GM18526 (cell line): ENCODE data around the gene TWIST2.

Source experiments
- POLR2A ChIP-seq: IDR thresholded peaks from 3 replicates; pipeline ENCODE4 v1.6.1; 2011; ENCODE audit not compliant: insufficient read length; ENCODE audit errors: extremely low read depth

The TWIST2 gene

GRCh38 chr2:238930216-238930615 lies 82.3 kb downstream of the TWIST2 start:
- no peak for TF ChIP-seq POLR2A

- no peak for TF ChIP-seq POLR2A
Observed at GRCh38 chr2:238936162-238937052, 88.5 kb downstream of the TWIST2 start.

- no peak for TF ChIP-seq POLR2A
Observed at GRCh38 chr2:238938003-238938400, 90.1 kb downstream of the TWIST2 start.

- TF ChIP-seq POLR2A, result no peak
Observed at GRCh38 chr2:238938401-238939055, 90.6 kb downstream of the TWIST2 start.

GRCh38 chr2:238939074-238939473 lies 91.2 kb downstream of the TWIST2 start:
- no peak for TF ChIP-seq POLR2A

GRCh38 chr2:238939521-238940403 lies 91.9 kb downstream of the TWIST2 start:
- TF ChIP-seq POLR2A, result no peak

- no peak for TF ChIP-seq POLR2A
Observed at GRCh38 chr2:238940806-238941205, 92.9 kb downstream of the TWIST2 start.

- no peak for TF ChIP-seq POLR2A
Observed at GRCh38 chr2:238941262-238941792, 93.4 kb downstream of the TWIST2 start.

GRCh38 chr2:238942080-238942725 lies 94.3 kb downstream of the TWIST2 start:
- no peak for TF ChIP-seq POLR2A

GRCh38 chr2:238942726-238943300 lies 94.9 kb downstream of the TWIST2 start:
- TF ChIP-seq POLR2A, result no peak

- no peak for TF ChIP-seq POLR2A
Observed at GRCh38 chr2:238943338-238944067, 95.6 kb downstream of the TWIST2 start.

- TF ChIP-seq POLR2A, result no peak
Observed at GRCh38 chr2:238945433-238946150, 97.7 kb downstream of the TWIST2 start.
